ENCODE measurements around the gene LAMTOR4. TPM values are rescaled to one million over a fixed set of nuclear protein-coding genes. Genes with fewer than 3 reads are reported as not detected.
"Not testable (repeated sequence)": the region's sequence is repeated elsewhere in the genome, so short reads cannot be mapped to it uniquely, and the experiment has no call there.

LAMTOR4 gene
- total RNA-seq, 1 donor from 2014 or later, result 34.6 TPM

DNA sequence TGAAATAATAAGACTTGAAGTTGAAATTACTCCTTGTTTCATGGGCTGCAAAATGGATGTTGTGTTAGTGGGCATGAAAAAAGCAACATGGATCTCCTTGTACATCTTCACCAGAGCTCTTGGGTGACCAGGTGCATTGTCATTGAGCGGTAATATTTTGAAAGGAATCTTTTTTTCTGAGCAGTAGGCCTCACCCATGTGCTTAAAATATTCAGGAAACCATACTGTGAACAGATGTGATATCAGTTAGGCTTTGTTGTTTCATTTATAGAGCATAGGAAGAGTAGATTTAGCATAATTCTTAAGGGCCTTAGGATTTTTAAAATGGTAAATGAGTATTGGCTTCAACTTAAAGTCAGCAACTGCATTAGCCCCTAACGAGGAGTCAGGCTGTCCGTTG is 44.3 kb downstream of the LAMTOR4 start:
- FAIRE-seq, result no peak

DNA sequence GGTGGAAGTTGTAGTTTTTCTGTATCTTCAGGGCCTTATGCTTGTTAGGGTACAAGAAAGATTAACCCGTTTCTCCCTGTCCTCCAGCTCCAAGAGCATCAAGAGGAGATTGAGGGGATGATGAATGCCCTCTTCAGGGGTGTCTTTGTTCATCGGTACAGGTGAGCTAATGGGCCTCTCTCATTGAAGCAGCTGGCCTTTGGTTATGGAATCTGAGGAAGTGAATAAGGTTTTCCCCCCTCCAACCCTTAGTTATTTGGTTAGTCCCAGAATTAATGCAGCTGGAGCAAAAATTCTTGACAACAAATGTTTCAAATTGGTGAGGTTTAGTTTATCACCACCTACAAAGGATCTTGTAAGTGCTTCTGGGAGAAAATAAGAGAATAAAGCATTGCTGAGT is 46.5 kb downstream of the LAMTOR4 start:
- no peak for DNase-seq (ENCODE audit: low spot score in 2 of 2)
- FAIRE-seq, result no peak

More for the DNA sequence above, 44.3 kb downstream of the LAMTOR4 start:
- no peak for DNase-seq (ENCODE audit: low spot score in 2 of 2)

DNA sequence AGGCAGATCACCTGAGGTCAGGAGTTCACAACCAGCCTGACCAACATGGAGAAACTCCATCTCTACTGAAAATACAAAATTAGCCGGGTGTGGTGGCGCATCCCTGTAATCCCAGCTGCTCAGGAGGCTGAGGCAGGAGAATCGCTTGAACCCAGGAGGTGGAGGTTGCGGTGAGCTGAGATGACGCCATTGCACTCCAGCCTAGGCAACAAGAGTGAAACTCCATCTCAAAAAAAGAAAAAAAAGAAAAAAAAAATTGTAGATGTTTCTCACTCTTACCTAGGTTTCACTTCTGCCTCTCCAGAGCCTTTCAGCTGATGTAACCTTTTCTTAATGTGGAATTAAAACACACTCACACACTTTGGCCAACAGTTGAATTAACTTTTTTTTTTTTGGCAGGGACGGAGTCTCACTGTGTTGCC is 47.2 kb downstream of the LAMTOR4 start:
- DNase-seq (ENCODE audit: low spot score in 2 of 2); FAIRE-seq: not testable (repeated sequence)

DNA sequence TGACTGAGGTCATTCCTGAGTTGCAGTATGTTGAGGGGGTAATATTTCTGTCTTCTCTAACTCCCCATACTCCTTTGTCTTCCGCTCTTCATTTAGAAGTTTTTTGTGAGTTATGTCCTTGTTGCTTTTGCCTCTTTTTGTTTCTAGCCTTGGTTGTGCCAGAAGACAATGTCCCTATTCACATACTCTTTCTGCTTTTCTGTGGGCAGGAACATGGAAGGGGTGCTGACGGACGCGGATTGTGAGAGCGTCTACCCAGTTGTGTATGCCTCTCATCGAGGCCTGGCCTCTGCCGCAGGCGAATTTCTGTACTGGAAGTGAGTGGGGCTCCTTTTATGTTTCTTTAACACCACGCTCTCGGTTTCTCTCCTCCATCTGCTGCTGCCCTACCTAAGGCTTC is 49.5 kb downstream of the LAMTOR4 start:
- FAIRE-seq (no peak), DNase-seq (ENCODE audit: low spot score in 2 of 2) (no peak)

DNA sequence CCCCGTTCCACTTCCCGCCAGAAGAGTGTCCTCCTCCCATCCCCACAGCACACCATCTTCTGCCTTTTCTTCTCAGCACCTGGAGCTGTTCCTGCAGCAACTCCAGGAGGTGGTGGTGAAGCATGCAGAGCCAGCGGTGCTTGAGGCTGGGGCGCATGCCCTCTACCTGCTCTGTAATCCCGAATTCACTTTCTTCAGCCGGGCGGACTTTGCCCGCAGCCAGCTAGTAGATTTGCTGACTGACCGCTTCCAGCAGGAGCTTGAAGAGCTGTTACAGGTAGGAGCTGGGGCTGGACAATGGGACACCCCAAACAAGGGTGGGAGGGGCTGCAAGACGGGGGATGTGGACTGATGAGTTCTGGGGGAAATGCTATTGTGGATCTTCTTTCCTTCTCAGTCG is 52.0 kb downstream of the LAMTOR4 start:
- DNase-seq (ENCODE audit: low spot score in 2 of 2) (no peak), FAIRE-seq (no peak)

Other genes with a start within 250 kb of the LAMTOR4 start
- 10.6 TPM for gene TRIM4, start 229.4 kb upstream of the LAMTOR4 start, total RNA-seq
- 0.41 TPM for gene GJC3, start 219.3 kb upstream of the LAMTOR4 start, total RNA-seq
- not detected for gene AZGP1, start 172.9 kb upstream of the LAMTOR4 start, total RNA-seq
- 85.2 TPM for gene ZKSCAN1, start 133.3 kb upstream of the LAMTOR4 start, total RNA-seq
- 17.9 TPM for gene ZSCAN21, start 99.1 kb upstream of the LAMTOR4 start, total RNA-seq
- gene ZNF3, start 67.2 kb upstream of the LAMTOR4 start, total RNA-seq, result 44.4 TPM
- 40.4 TPM for gene COPS6, start 59.9 kb upstream of the LAMTOR4 start, total RNA-seq
- gene MCM7, start 47.5 kb upstream of the LAMTOR4 start, total RNA-seq, result 35.9 TPM
- 24.9 TPM for gene AP4M1, start 47.3 kb upstream of the LAMTOR4 start, total RNA-seq
- 17.5 TPM for gene TAF6, start 29.6 kb upstream of the LAMTOR4 start, total RNA-seq
- gene CNPY4, start 29.3 kb upstream of the LAMTOR4 start, total RNA-seq, result 17.1 TPM
- gene MBLAC1, start 22.0 kb upstream of the LAMTOR4 start, total RNA-seq, result 4.9 TPM
- 16.3 TPM for gene TRAPPC14, start 9.8 kb downstream of the LAMTOR4 start, total RNA-seq
- gene GAL3ST4, start 19.7 kb downstream of the LAMTOR4 start, total RNA-seq, result 2.0 TPM
- gene GPC2, start 28.5 kb downstream of the LAMTOR4 start, total RNA-seq, result 75.0 TPM
- 1.2 TPM for gene STAG3, start 29.0 kb downstream of the LAMTOR4 start, total RNA-seq
- gene PVRIG, start 71.0 kb downstream of the LAMTOR4 start, total RNA-seq, result not detected
- gene SPDYE3, start 158.8 kb downstream of the LAMTOR4 start, total RNA-seq, result not detected
- gene PILRB, start 209.2 kb downstream of the LAMTOR4 start, total RNA-seq, result 9.0 TPM
- 0.82 TPM for gene PILRA, start 224.6 kb downstream of the LAMTOR4 start, total RNA-seq